HepG2 (cell line): ENCODE results near the gene ANXA2. TPM values are rescaled to one million over a fixed set of nuclear protein-coding genes. Genes with fewer than 3 reads are reported as not detected.

Source experiments
- ATF1 ChIP-seq: IDR thresholded peaks from 2 replicates; pipeline ENCODE4 v1.6.1; 2016; ENCODE audit warnings: mild to moderate bottlenecking, control low read depth
- DNMT3B ChIP-seq: conservative IDR thresholded peaks from 2 replicates; pipeline ENCODE4 v1.6.1; 2016; ENCODE audit warnings: missing biosample characterization, control low read depth
- FOXA3 ChIP-seq: IDR thresholded peaks from 2 replicates; pipeline ENCODE4 v1.6.1; 2016; ENCODE audit warnings: missing genetic modification reagents, missing compliant biosample characterization
- KDM3A ChIP-seq: IDR thresholded peaks from 2 replicates; pipeline ENCODE4 v1.6.1; 2018; ENCODE audit warnings: low read depth, missing compliant biosample characterization
- LCORL ChIP-seq, 2 experiments: fragments of 450-650 bp in 1 of 2; sonication (generic) in 1 of 2; formaldehyde crosslinking in 1 of 2; IDR thresholded peaks; 2 replicates each; pipeline versions ENCODE4 v1.5.0 to v1.6.1; 2017 to 2020; ENCODE audit warnings: antibody characterized with exemption in 1 of 2, missing genetic modification reagents in 1 of 2
- MAF1 ChIP-seq: sonication (generic); formaldehyde crosslinking; IDR thresholded peaks from 2 replicates; pipeline ENCODE4 v1.5.0; 2020; ENCODE audit warnings: missing genetic modification reagents, borderline replicate concordance
- MLLT10 ChIP-seq: sonication (generic); formaldehyde crosslinking; IDR thresholded peaks from 2 replicates; pipeline ENCODE4 v1.4.0; 2020; ENCODE audit warnings: missing genetic modification reagents
- MXD3 ChIP-seq: IDR thresholded peaks from 2 replicates; pipeline ENCODE4 v1.6.1; 2016; ENCODE audit warnings: mild to moderate bottlenecking, missing biosample characterization, missing genetic modification reagents
- PHF20 ChIP-seq: sonication (generic); formaldehyde crosslinking; IDR thresholded peaks from 2 replicates; pipeline ENCODE4 v1.5.0; 2020; ENCODE audit warnings: mild to moderate bottlenecking, missing genetic modification reagents
- PLSCR1 ChIP-seq: sonication (generic); formaldehyde crosslinking; IDR thresholded peaks from 2 replicates; pipeline ENCODE4 v1.5.0; 2020; ENCODE audit warnings: missing genetic modification reagents, mild to moderate bottlenecking, borderline replicate concordance
- POLR2G ChIP-seq: fragments of 200-400 bp; formaldehyde crosslinking; IDR thresholded peaks from 2 replicates; pipeline ENCODE4 v1.6.1; 2018; ENCODE audit warnings: mild to moderate bottlenecking, low read depth, low read length, moderate library complexity
- RBM39 ChIP-seq: fragments of 200-400 bp; formaldehyde crosslinking; IDR thresholded peaks from one replicate; pipeline ENCODE4 v1.6.1; 2018; ENCODE audit warnings: antibody characterized with exemption, mild to moderate bottlenecking, low read depth, low read length; ENCODE audit not compliant: poor library complexity, severe bottlenecking
- SMYD3 ChIP-seq: sonication (generic); formaldehyde crosslinking; IDR thresholded peaks from 2 replicates; pipeline ENCODE4 v1.8.1; 2023; ENCODE audit warnings: mild to moderate bottlenecking, missing genetic modification reagents
- SOX5 ChIP-seq: IDR thresholded peaks from 2 replicates; pipeline ENCODE4 v1.6.1; 2016; ENCODE audit warnings: borderline replicate concordance
- SRSF1 ChIP-seq: fragments of 200-400 bp; formaldehyde crosslinking; optimal IDR thresholded peaks from 2 replicates; pipeline ENCODE3; 2017; ENCODE audit warnings: mild to moderate bottlenecking, low read depth, low read length, moderate library complexity
- SRY ChIP-seq: sonication (generic); formaldehyde crosslinking; IDR thresholded peaks from 2 replicates; pipeline ENCODE4 v1.8.0; 2022; ENCODE audit warnings: mild to moderate bottlenecking, missing genetic modification reagents
- ZBTB43 ChIP-seq: sonication (generic); formaldehyde crosslinking; conservative IDR thresholded peaks from 2 replicates; pipeline ENCODE4 v1.4.0; 2020; ENCODE audit warnings: missing genetic modification reagents
- ZBTB8A ChIP-seq: sonication (generic); formaldehyde crosslinking; IDR thresholded peaks from 2 replicates; pipeline ENCODE4 v1.4.0; 2020; ENCODE audit warnings: mild to moderate bottlenecking, low read depth, missing genetic modification reagents, borderline replicate concordance
- ZFY ChIP-seq: sonication (generic); formaldehyde crosslinking; IDR thresholded peaks from 2 replicates; pipeline ENCODE4 v1.4.0; 2020; ENCODE audit warnings: missing genetic modification reagents
- ZNF121 ChIP-seq: sonication (generic); formaldehyde crosslinking; IDR thresholded peaks from 2 replicates; pipeline ENCODE4 v1.5.0; 2020; ENCODE audit warnings: mild to moderate bottlenecking, missing genetic modification reagents
- ZNF34 ChIP-seq: sonication (generic); formaldehyde crosslinking; IDR thresholded peaks from 2 replicates; pipeline ENCODE4 v1.4.0; 2020; ENCODE audit warnings: mild to moderate bottlenecking, missing genetic modification reagents, borderline replicate concordance
- ZNF350 ChIP-seq: sonication (generic); formaldehyde crosslinking; IDR thresholded peaks from 2 replicates; pipeline ENCODE4 v1.4.0; 2020; ENCODE audit warnings: mild to moderate bottlenecking, low read depth, missing genetic modification reagents, borderline replicate concordance
- ZNF451 ChIP-seq: sonication (generic); formaldehyde crosslinking; IDR thresholded peaks from 2 replicates; pipeline ENCODE4 v1.5.0; 2020; ENCODE audit warnings: mild to moderate bottlenecking, missing genetic modification reagents
- ZNF564 ChIP-seq: sonication (generic); formaldehyde crosslinking; IDR thresholded peaks from 2 replicates; pipeline ENCODE4 v1.8.1; 2023; ENCODE audit warnings: mild to moderate bottlenecking, missing genetic modification reagents
- polyA plus RNA-seq, 8 experiments: library from polyadenylated mRNA; depleted of rRNA in 3 of 8; stranded (reverse) in 7 of 8; unstranded in 1 of 8; fragments of >200 nt; fragmentation: Illumina TruSeq in 4 of 8; extraction: Trizol in 4 of 8; gene quantifications; 2 replicates each; pipeline versions ENCODE4 v1.2.1 to v1.2.3, GENCODE V29; 2011 to 2016; ENCODE audit warnings: low read depth in 4 of 8, missing spikeins in 1 of 8, mixed read lengths in 1 of 8; ENCODE audit not compliant: insufficient read depth in 1 of 8
- total RNA-seq, 5 experiments: library from RNA; depleted of rRNA; stranded (reverse); fragments of >200 nt; fragmentation: Illumina TruSeq; extraction: Trizol; gene quantifications; 2 replicates each; pipeline ENCODE4 v1.2.3, GENCODE V29; 2016; ENCODE audit warnings: low read depth in 1 of 5
- TF ChIP-seq, protein P1 (sequence below): sonication (generic); formaldehyde crosslinking; IDR thresholded peaks from 2 replicates; pipeline ENCODE4 v1.5.0; 2020; ENCODE audit warnings: missing genetic modification reagents, mild to moderate bottlenecking, borderline replicate concordance
- TF ChIP-seq, protein P2 (sequence below): sonication (generic); formaldehyde crosslinking; IDR thresholded peaks from 2 replicates; pipeline ENCODE4 v1.5.0; 2020; ENCODE audit warnings: mild to moderate bottlenecking, missing genetic modification reagents

Gene ANXA2
- total and polyA plus RNA-seq, 2 of the 13 experiments (the other 11 are each of a cell fraction or from before 2014, with no cell fraction given), result 196 to 613 TPM

DNA sequence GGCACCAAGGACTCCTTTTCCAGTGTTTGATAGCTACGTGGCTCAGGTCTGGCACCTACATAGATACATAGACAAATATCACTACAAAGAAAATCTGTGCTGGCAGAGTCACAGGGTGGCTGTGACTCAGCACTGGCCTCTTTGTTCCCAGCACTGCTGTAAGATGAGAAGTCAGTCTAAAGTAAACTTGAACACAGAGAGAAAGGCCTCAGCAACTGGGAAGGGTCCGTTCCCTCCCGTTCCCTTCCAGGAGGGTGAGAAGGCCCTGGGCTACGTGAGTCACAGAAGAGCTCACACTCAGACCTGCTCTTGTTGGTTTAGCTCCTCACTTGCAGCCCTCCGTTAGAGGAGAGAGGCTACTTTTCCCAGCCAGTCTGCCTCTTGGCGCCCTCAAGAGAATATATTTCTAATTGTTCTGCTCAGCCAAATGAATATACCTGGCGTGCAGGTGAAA, 23.1 kb downstream of the ANXA2 start (continued):
- TF ChIP-seq ZNF34 (CRISPR knock-in tag) (no peak; the same call in 1 of the 2 replicates), ZNF121 (CRISPR knock-in tag) (0 out of 2 replicates have a peak, but pooled peaks have one; percentile 9), KDM3A (CRISPR knock-in tag) (no peak), MAF1 (no peak), DNMT3B (CRISPR knock-in tag) (0 out of 2 replicates have a peak, but pooled peaks have one; percentile 39), SOX5 (CRISPR knock-in tag) (peak; percentile 99), FOXA3 (peak; percentile 91), PLSCR1 (no peak), SRSF1 (no peak), ZNF451 (CRISPR knock-in tag) (no peak), ZBTB8A (CRISPR knock-in tag) (no peak), ZBTB43 (CRISPR knock-in tag) (peak; percentile 96), ZFY (CRISPR knock-in tag) (peak; percentile 67), ZNF350 (CRISPR knock-in tag) (no peak; the same call in 1 of the 2 replicates), SRY (CRISPR knock-in tag) (no peak), SMYD3 (CRISPR knock-in tag) (no peak), MXD3 (CRISPR knock-in tag) (no peak), RBM39 (no peak), PHF20 (CRISPR knock-in tag) (no peak), MLLT10 (no peak), LCORL (IDR thresholded peaks at IDR 0.05) (no peak), LCORL (CRISPR knock-in tag; IDR thresholded peaks at IDR 0.05) (peak; percentile 85), ATF1 (CRISPR knock-in tag) (peak; percentile 59; the same call in 1 of the 2 replicates), ZNF564 (CRISPR knock-in tag) (no peak), POLR2G (peak; percentile 72)
- TF ChIP-seq, protein P1, sequence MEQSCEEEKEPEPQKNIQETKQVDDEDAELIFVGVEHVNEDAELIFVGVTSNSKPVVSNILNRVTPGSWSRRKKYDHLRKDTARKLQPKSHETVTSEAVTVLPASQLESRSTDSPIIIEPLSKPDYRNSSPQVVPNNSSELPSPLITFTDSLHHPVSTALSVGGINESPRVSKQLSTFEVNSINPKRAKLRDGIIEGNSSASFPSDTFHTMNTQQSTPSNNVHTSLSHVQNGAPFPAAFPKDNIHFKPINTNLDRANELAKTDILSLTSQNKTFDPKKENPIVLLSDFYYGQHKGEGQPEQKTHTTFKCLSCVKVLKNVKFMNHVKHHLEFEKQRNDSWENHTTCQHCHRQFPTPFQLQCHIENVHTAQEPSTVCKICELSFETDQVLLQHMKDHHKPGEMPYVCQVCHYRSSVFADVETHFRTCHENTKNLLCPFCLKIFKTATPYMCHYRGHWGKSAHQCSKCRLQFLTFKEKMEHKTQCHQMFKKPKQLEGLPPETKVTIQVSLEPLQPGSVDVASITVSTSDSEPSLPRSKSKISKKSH (CRISPR knock-in tag), result no peak
- TF ChIP-seq, protein P2, sequence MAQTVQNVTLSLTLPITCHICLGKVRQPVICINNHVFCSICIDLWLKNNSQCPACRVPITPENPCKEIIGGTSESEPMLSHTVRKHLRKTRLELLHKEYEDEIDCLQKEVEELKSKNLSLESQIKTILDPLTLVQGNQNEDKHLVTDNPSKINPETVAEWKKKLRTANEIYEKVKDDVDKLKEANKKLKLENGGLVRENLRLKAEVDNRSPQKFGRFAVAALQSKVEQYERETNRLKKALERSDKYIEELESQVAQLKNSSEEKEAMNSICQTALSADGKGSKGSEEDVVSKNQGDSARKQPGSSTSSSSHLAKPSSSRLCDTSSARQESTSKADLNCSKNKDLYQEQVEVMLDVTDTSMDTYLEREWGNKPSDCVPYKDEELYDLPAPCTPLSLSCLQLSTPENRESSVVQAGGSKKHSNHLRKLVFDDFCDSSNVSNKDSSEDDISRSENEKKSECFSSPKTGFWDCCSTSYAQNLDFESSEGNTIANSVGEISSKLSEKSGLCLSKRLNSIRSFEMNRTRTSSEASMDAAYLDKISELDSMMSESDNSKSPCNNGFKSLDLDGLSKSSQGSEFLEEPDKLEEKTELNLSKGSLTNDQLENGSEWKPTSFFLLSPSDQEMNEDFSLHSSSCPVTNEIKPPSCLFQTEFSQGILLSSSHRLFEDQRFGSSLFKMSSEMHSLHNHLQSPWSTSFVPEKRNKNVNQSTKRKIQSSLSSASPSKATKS (CRISPR knock-in tag), result no peak
